SJSA1 (cell line): ENCODE results near the gene PARL. TPM values are rescaled to one million over a fixed set of nuclear protein-coding genes. Genes with fewer than 3 reads are reported as not detected.
"Not testable (repeated sequence)": the region's sequence is repeated elsewhere in the genome, so short reads cannot be mapped to it uniquely, and the experiment has no call there.

Experiments used
- DNase-seq, 2 experiments: peaks; one replicate each; pipeline ENCODE4 v3.0.0-alpha.2; 2015 to 2020; ENCODE audit warnings: low spot score in 2 of 2, low read depth in 1 of 2
- H3K27ac ChIP-seq: fragments of 250-450 bp; sonication (Bioruptor Pico); 2 replicates; pipeline ENCODE4 v1.5.1; 2020; ENCODE audit warnings: mild to moderate bottlenecking, moderate library complexity
- H3K27me3 ChIP-seq: fragments of 250-450 bp; sonication (Bioruptor Pico); replicated peaks from 2 replicates; pipeline ENCODE4 v1.5.1; 2020; ENCODE audit warnings: mild to moderate bottlenecking, moderate library complexity
- H3K36me3 ChIP-seq: fragments of 250-450 bp; sonication (Bioruptor Pico); 2 replicates; pipeline ENCODE4 v1.5.1; 2020; ENCODE audit warnings: mild to moderate bottlenecking
- H3K4me1 ChIP-seq: fragments of 250-450 bp; sonication (Bioruptor Pico); replicated peaks from 2 replicates; pipeline ENCODE4 v1.6.1; 2021; ENCODE audit warnings: mild to moderate bottlenecking
- H3K4me3 ChIP-seq: fragments of 250-450 bp; sonication (Bioruptor Pico); 2 replicates; pipeline ENCODE4 v1.5.1; 2020; ENCODE audit warnings: mild to moderate bottlenecking
- H3K9me3 ChIP-seq: fragments of 250-450 bp; sonication (Bioruptor Pico); replicated peaks from 2 replicates; pipeline ENCODE4 v1.5.1; 2020; ENCODE audit warnings: mild to moderate bottlenecking
- total RNA-seq: library from RNA; depleted of rRNA; stranded (reverse); fragments of >200 nt; shearing (Covaris generic); gene quantifications from 2 replicates; pipeline ENCODE4 v1.2.3, GENCODE V29; 2014

The PARL gene
- total RNA-seq, 1 experiment from 2014 or later: 46.6 TPM

- H3K4me1 ChIP-seq: no peaks in the 10 kb centered on the region
- peak in 1 of 2 experiments; percentile 28 for DNase-seq
- H3K27me3 ChIP-seq: peaks cover 10% of the 10 kb centered on the region; the same call in 1 of the 2 replicates
- H3K9me3 ChIP-seq: no peaks in the 10 kb centered on the region
- H3K27ac ChIP-seq: no peak overlapping the region
- H3K36me3 ChIP-seq: no peaks in the 10 kb centered on the region
- no peak overlapping the region for H3K4me3 ChIP-seq
Measured at GRCh38 chr3:183895296-183895695, 10.6 kb upstream of the PARL start.

- DNase-seq: no peak
- H3K27me3 ChIP-seq: 0 out of 2 replicates have a peak, but pooled peaks cover 6% of the 10 kb centered on the region
Measured at GRCh38 chr3:183892610-183893214, 8.0 kb upstream of the PARL start.

GRCh38 chr3:183885766-183886165 lies 1.1 kb upstream of the PARL start:
- DNase-seq: no peak
- Histone ChIP-seq H3K9me3 (no peaks in the 10 kb centered on the region), H3K4me1 (peaks cover 12% of the 10 kb centered on the region), H3K27me3 (no peaks in the 10 kb centered on the region), H3K36me3 (peaks cover 3% of the 10 kb centered on the region; the same call in 1 of the 2 replicates), H3K4me3 (no peak overlapping the region), H3K27ac (no peak overlapping the region)

More at GRCh38 chr3:183892610-183893214, 8.0 kb upstream of the PARL start:
- Histone ChIP-seq H3K9me3 (no peaks in the 10 kb centered on the region), H3K27ac (no peak overlapping the region), H3K4me3 (no peak overlapping the region), H3K4me1 (no peaks in the 10 kb centered on the region), H3K36me3 (no peaks in the 10 kb centered on the region)

- no peak for DNase-seq
- Histone ChIP-seq H3K9me3 (no peaks in the 10 kb centered on the region), H3K27ac (no peak overlapping the region), H3K4me1 (peaks cover 12% of the 10 kb centered on the region), H3K36me3 (peaks cover 6% of the 10 kb centered on the region; the same call in 1 of the 2 replicates), H3K27me3 (no peaks in the 10 kb centered on the region), H3K4me3 (peak overlapping the region; percentile 74)
Measured at GRCh38 chr3:183884097-183884426, 618 bp downstream of the PARL start.

- H3K4me1 ChIP-seq: peaks cover 12% of the 10 kb centered on the region
- H3K4me3 ChIP-seq: peak overlapping the region; percentile 74
- no peaks in the 10 kb centered on the region for H3K27me3 ChIP-seq
- DNase-seq: no peak
- peaks cover 6% of the 10 kb centered on the region; the same call in 1 of the 2 replicates for H3K36me3 ChIP-seq
- H3K9me3 ChIP-seq: no peaks in the 10 kb centered on the region
- H3K27ac ChIP-seq: no peak overlapping the region
Measured at GRCh38 chr3:183883291-183884096, 1.2 kb downstream of the PARL start.

- no peak for DNase-seq
- Histone ChIP-seq H3K9me3 (no peaks in the 10 kb centered on the region), H3K4me3 (no peak overlapping the region), H3K27me3 (no peaks in the 10 kb centered on the region), H3K4me1 (peaks cover 12% of the 10 kb centered on the region), H3K27ac (no peak overlapping the region), H3K36me3 (peaks cover 11% of the 10 kb centered on the region; the same call in 1 of the 2 replicates)
Measured at GRCh38 chr3:183880121-183880520, 4.6 kb downstream of the PARL start.

GRCh38 chr3:183879243-183879642 lies 5.4 kb downstream of the PARL start:
- Histone ChIP-seq H3K4me1 (peaks cover 12% of the 10 kb centered on the region), H3K27me3 (no peaks in the 10 kb centered on the region), H3K36me3 (peaks cover 8% of the 10 kb centered on the region; the same call in 1 of the 2 replicates), H3K9me3 (no peaks in the 10 kb centered on the region), H3K4me3 (no peak overlapping the region), H3K27ac (no peak overlapping the region)
- DNase-seq: no peak

- DNase-seq: no peak
- H3K27ac ChIP-seq: no peak overlapping the region
- no peaks in the 10 kb centered on the region for H3K9me3 ChIP-seq
- H3K27me3 ChIP-seq: no peaks in the 10 kb centered on the region
- H3K36me3 ChIP-seq: peaks cover 8% of the 10 kb centered on the region; the same call in 1 of the 2 replicates
- H3K4me3 ChIP-seq: no peak overlapping the region
- peaks cover 4% of the 10 kb centered on the region; the same call in 1 of the 2 replicates for H3K4me1 ChIP-seq
Measured at GRCh38 chr3:183878071-183878470, 6.6 kb downstream of the PARL start.

GRCh38 chr3:183877227-183877626 lies 7.5 kb downstream of the PARL start:
- DNase-seq, H3K4me1 ChIP-seq, H3K27ac ChIP-seq, H3K9me3 ChIP-seq, H3K4me3 ChIP-seq, H3K27me3 ChIP-seq, H3K36me3 ChIP-seq: not testable (repeated sequence)

- H3K27ac ChIP-seq: no peak overlapping the region
- DNase-seq: no peak
- peaks cover 8% of the 10 kb centered on the region; the same call in 1 of the 2 replicates for H3K36me3 ChIP-seq
- no peaks in the 10 kb centered on the region for H3K4me1 ChIP-seq
- no peaks in the 10 kb centered on the region for H3K9me3 ChIP-seq
- no peaks in the 10 kb centered on the region for H3K27me3 ChIP-seq
- H3K4me3 ChIP-seq: no peak overlapping the region
Measured at GRCh38 chr3:183875411-183875810, 9.3 kb downstream of the PARL start.

GRCh38 chr3:183873914-183874313 lies 10.8 kb downstream of the PARL start:
- Histone ChIP-seq H3K4me3 (no peak overlapping the region), H3K27me3 (no peaks in the 10 kb centered on the region), H3K27ac (no peak overlapping the region), H3K9me3 (no peaks in the 10 kb centered on the region), H3K36me3 (0 out of 2 replicates have a peak, but pooled peaks cover 5% of the 10 kb centered on the region), H3K4me1 (no peaks in the 10 kb centered on the region)
- DNase-seq: no peak

GRCh38 chr3:183871541-183871940 lies 13.1 kb downstream of the PARL start:
- H3K4me3 ChIP-seq: no peak overlapping the region
- no peak overlapping the region for H3K27ac ChIP-seq
- DNase-seq: no peak
- H3K27me3 ChIP-seq: no peaks in the 10 kb centered on the region
- no peaks in the 10 kb centered on the region for H3K9me3 ChIP-seq
- peaks cover 13% of the 10 kb centered on the region for H3K36me3 ChIP-seq
- no peaks in the 10 kb centered on the region for H3K4me1 ChIP-seq

- Histone ChIP-seq H3K4me1 (no peaks in the 10 kb centered on the region), H3K4me3 (no peak overlapping the region), H3K27ac (no peak overlapping the region), H3K9me3 (no peaks in the 10 kb centered on the region), H3K27me3 (no peaks in the 10 kb centered on the region), H3K36me3 (peaks cover 20% of the 10 kb centered on the region)
- DNase-seq: no peak
Measured at GRCh38 chr3:183870563-183870962, 14.1 kb downstream of the PARL start.

- H3K4me3 ChIP-seq: no peak overlapping the region
- no peak for DNase-seq
- H3K4me1 ChIP-seq: no peaks in the 10 kb centered on the region
- no peaks in the 10 kb centered on the region for H3K9me3 ChIP-seq
- H3K27me3 ChIP-seq: no peaks in the 10 kb centered on the region
- H3K27ac ChIP-seq: no peak overlapping the region
- H3K36me3 ChIP-seq: peaks cover 29% of the 10 kb centered on the region
Measured at GRCh38 chr3:183868796-183869195, 15.9 kb downstream of the PARL start.
